Osteocyte (in vitro differentiated cells): Measurements from ENCODE around the gene LMF2. TPM values are rescaled to one million over a fixed set of nuclear protein-coding genes. Genes with fewer than 3 reads are reported as not detected.
A peak's percentile ranks its signal among the peaks of the same experiment; 100 is the strongest.

Source experiments
- DNase-seq: peaks from one replicate; pipeline ENCODE4 v3.0.0; 2021; ENCODE audit warnings: mixed read lengths; ENCODE audit not compliant: unreplicated experiment; ENCODE audit errors: extremely low spot score
- H3K27ac Mint-ChIP-seq: one replicate; pipeline ENCODE4 v1.8.0; 2021; ENCODE audit warnings: mild to moderate bottlenecking, mixed read lengths; ENCODE audit not compliant: unreplicated experiment
- H3K27me3 Mint-ChIP-seq: one replicate; pipeline ENCODE4 v1.8.0; 2021; ENCODE audit warnings: mixed read lengths; ENCODE audit not compliant: unreplicated experiment
- H3K36me3 Mint-ChIP-seq: one replicate; pipeline ENCODE4 v1.8.0; 2021; ENCODE audit warnings: mixed read lengths; ENCODE audit not compliant: unreplicated experiment
- H3K4me1 Mint-ChIP-seq: one replicate; pipeline ENCODE4 v1.8.0; 2021; ENCODE audit warnings: mixed read lengths; ENCODE audit not compliant: unreplicated experiment
- H3K4me3 Mint-ChIP-seq: one replicate; pipeline ENCODE4 v1.8.0; 2021; ENCODE audit warnings: mild to moderate bottlenecking, moderate library complexity, mixed read lengths; ENCODE audit not compliant: unreplicated experiment
- H3K9me3 Mint-ChIP-seq: one replicate; pipeline ENCODE4 v1.8.0; 2021; ENCODE audit warnings: mixed read lengths; ENCODE audit not compliant: unreplicated experiment
- total RNA-seq: library from RNA; stranded (reverse); gene quantifications from 2 replicates; pipeline ENCODE4 v1.2.1, GENCODE V29; 2021
- TF ChIP-seq, protein P1 (sequence below): fragments of 200-600 bp; sonication (generic); IDR thresholded peaks from 2 replicates; pipeline ENCODE4 v1.5.0; 2021; ENCODE audit warnings: antibody characterized with exemption, mild to moderate bottlenecking, moderate library complexity

Gene LMF2
- total RNA-seq, 1 donor from 2014 or later, result 107 TPM

DNA sequence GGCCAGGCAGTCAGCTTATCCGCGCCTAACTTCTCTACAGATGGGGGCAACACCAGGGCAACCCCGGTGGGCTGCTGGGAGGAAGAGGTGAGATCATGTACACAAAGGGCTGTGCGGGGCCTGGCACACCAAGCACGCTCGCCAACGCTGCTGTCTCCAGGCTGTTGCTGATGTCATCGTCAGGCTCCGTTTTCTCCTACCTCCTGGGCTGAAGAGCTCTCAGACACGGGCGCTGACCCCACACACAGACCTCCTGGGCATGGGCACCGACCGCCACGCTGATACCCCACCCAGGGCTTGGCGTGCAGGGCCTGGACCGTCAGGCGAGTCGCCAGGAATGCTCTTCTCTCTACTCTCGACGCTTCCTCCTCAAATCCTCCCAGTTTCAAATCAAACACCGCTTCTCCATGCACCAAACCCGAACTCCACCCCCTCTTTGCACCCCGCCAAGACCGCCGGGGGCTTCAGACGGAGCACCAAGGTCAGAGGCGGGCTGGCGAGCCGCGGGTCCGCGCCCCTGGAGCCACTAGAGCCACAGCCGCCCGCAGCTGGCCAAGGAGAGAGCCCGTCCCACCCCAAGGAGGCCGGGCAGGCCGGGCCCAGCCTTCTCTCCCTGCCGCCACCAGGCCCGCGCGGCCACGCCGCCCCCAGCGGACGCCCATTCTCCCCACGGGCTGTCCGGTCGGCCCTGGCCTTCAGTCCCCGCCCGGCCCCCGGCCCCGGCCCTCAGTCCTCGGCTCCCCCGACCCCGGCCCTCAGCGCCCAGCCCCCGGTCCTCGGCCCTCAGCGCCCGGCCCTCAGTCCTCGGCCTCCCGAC, 33.4 kb downstream of the LMF2 start:
- Mint-ChIP-seq H3K27me3 (no peaks in the 10 kb centered on the region), H3K4me1 (peaks cover 37% of the 10 kb centered on the region), H3K27ac (peak overlapping the region; percentile 88), H3K36me3 (no peaks in the 10 kb centered on the region), H3K9me3 (no peaks in the 10 kb centered on the region), H3K4me3 (peak overlapping the region; percentile 90)
- no peak for DNase-seq
- TF ChIP-seq, protein P1, sequence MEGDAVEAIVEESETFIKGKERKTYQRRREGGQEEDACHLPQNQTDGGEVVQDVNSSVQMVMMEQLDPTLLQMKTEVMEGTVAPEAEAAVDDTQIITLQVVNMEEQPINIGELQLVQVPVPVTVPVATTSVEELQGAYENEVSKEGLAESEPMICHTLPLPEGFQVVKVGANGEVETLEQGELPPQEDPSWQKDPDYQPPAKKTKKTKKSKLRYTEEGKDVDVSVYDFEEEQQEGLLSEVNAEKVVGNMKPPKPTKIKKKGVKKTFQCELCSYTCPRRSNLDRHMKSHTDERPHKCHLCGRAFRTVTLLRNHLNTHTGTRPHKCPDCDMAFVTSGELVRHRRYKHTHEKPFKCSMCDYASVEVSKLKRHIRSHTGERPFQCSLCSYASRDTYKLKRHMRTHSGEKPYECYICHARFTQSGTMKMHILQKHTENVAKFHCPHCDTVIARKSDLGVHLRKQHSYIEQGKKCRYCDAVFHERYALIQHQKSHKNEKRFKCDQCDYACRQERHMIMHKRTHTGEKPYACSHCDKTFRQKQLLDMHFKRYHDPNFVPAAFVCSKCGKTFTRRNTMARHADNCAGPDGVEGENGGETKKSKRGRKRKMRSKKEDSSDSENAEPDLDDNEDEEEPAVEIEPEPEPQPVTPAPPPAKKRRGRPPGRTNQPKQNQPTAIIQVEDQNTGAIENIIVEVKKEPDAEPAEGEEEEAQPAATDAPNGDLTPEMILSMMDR, result no peak

DNA sequence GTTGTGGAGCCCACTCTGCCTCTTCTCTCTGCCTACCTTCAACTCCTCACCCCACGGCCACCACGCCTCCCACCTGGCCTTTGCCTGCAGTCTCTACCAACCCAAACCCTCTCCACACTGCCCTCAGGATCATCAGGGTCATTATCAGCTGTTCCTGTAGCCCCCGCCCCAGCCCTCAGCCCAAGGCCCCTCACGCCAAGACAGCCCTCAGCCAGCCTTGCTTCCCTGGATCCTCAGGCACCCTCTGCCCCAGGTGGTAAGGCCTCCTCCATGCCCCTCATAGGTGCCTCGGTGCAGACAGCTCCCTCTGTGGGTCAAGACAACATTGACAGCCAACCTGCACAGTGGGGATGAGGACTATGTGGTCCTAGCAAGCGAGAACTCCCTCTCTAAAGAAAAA, 34.4 kb downstream of the LMF2 start:
- Mint-ChIP-seq H3K36me3 (no peaks in the 10 kb centered on the region), H3K27me3 (no peaks in the 10 kb centered on the region), H3K4me1 (peaks cover 37% of the 10 kb centered on the region), H3K4me3 (peak overlapping the region; percentile 90), H3K27ac (peak overlapping the region; percentile 88), H3K9me3 (no peaks in the 10 kb centered on the region)
- TF ChIP-seq, protein P1, result peak; percentile 26
- no peak for DNase-seq

DNA sequence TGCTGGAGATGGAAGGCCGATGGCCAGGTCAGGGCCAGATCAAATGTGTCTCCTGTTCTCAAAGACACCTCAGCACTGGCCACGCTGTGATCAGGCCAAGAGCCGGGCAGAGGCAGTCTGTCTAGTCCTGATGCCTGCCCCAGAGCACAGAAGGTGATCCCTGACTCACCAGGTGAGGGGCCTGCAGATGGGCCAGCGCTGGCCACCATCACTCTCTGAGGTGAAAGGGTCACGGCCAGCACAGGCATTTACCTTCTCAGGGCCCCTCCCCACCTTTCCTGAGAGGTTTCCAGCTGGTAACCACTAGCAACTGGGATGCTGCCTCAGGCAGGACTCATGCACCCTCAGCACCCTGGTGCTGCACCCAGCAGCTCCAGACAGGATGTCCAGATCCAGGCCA, 35.5 kb downstream of the LMF2 start:
- no peak for DNase-seq
- H3K27ac Mint-ChIP-seq, result no peak overlapping the region
- no peaks in the 10 kb centered on the region for H3K9me3 Mint-ChIP-seq
- TF ChIP-seq, protein P1, result no peak
- no peaks in the 10 kb centered on the region for H3K27me3 Mint-ChIP-seq
- peaks cover 37% of the 10 kb centered on the region for H3K4me1 Mint-ChIP-seq
- H3K36me3 Mint-ChIP-seq, result no peaks in the 10 kb centered on the region
- no peak overlapping the region for H3K4me3 Mint-ChIP-seq

DNA sequence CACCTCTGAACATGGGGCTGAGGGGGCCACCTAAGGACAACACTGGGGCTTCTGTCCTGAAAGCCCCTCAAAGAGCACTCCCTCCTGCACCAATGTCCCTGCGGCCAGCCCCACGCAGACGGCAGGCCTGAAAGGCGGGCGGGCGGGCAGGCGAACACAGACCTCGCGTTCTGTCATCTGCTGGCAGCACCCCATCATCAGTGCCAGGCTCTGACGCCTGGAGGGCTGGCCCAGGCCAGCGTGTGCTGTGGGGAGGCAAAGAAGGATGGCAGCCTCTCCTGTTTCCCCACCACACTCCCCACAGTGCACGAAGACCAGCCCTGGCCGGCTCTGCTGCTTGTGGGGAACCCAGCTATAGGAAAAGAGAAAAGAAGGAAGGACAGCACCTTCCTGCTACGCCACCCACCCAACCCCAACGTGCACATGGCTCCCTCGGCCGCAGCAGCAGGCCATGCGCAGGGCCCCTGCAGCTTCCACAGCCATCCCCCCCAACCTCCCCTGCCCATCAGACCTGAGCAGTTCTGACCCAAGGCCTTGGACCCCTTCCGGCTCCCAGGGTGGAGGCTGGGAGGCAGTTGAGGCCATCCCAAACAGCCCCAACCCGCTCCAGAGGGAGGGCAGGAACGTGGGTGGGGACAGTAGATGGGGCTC, 36.2 kb downstream of the LMF2 start:
- Mint-ChIP-seq H3K27ac (no peak overlapping the region), H3K4me1 (peaks cover 37% of the 10 kb centered on the region), H3K9me3 (no peaks in the 10 kb centered on the region), H3K27me3 (no peaks in the 10 kb centered on the region), H3K4me3 (no peak overlapping the region), H3K36me3 (peaks cover 5% of the 10 kb centered on the region)
- no peak for DNase-seq
- TF ChIP-seq, protein P1, result no peak

DNA sequence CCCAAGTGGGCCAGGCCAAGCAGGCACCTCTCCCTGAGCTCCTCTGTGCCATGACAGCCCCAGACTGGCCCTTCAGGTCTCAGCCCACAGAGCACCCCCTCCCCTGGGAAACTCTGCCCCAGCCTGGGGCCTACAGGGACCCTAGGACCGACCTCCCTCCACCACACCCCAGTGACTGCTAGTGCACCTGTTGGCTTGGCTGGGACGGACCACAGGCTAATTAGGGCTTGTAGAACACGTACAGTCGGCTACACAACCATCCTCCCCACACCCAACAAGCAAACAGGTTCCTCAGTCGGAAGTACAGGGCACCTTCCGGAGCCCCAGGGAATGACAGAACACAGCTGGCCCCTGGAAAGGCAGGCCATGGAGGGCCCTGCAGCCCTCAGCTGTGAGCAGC, 37.0 kb downstream of the LMF2 start:
- Mint-ChIP-seq H3K4me3 (no peak overlapping the region), H3K27me3 (no peaks in the 10 kb centered on the region), H3K27ac (no peak overlapping the region), H3K36me3 (peaks cover 11% of the 10 kb centered on the region), H3K9me3 (no peaks in the 10 kb centered on the region), H3K4me1 (peaks cover 36% of the 10 kb centered on the region)
- DNase-seq, result no peak
- TF ChIP-seq, protein P1, result no peak
